H1 (cell line): ENCODE data around the gene ERV3-1. TPM values are rescaled to one million over a fixed set of nuclear protein-coding genes. Genes with fewer than 3 reads are reported as not detected.
"Not testable (repeated sequence)": the region's sequence is repeated elsewhere in the genome, so short reads cannot be mapped to it uniquely, and the experiment has no call there.

Experiments
- CTCF ChIA-PET: fragments of 300-600 bp; sonication (Branson Sonifier 250); formaldehyde crosslinking; loops from one replicate; lab custom pipeline; 2021; ENCODE audit not compliant: partially characterized antibody; lab: Charles Lee
- POLR2A ChIA-PET: fragments of 300-600 bp; sonication (Branson Sonifier 250); formaldehyde crosslinking; loops from one replicate; lab custom pipeline; 2021; ENCODE audit warnings: inconsistent platforms; ENCODE audit not compliant: partially characterized antibody; lab: Charles Lee
- DNase-seq, 2 experiments: peaks; one replicate each; pipeline versions ENCODE4 v3.0.0 to v3.0.0-alpha.2; 2010 to 2022; ENCODE audit warnings: low spot score in 2 of 2, low read depth in 1 of 2, mixed read lengths in 1 of 2
- FAIRE-seq: peaks from 2 replicates; lab custom pipeline; 2011; peaks lifted over from hg19 to GRCh38; lab: Jason Lieb, UNC
- H2AFZ ChIP-seq: 2 replicates; pipeline ENCODE4 v1.8.1; 2012; ENCODE audit warnings: low read length, inconsistent platforms
- H2AK5ac ChIP-seq: 2 replicates; pipeline ENCODE4 v1.6.1; 2013; ENCODE audit warnings: low read depth, low read length
- H2BK120ac ChIP-seq: replicated peaks from 2 replicates; pipeline ENCODE3; 2013; ENCODE audit warnings: low read depth, low read length, inconsistent platforms
- H2BK12ac ChIP-seq: 2 replicates; pipeline ENCODE4 v1.6.1; 2013; ENCODE audit warnings: low read depth, low read length
- H2BK15ac ChIP-seq: 2 replicates; pipeline ENCODE4 v1.6.1; 2013; ENCODE audit warnings: low read length
- H2BK20ac ChIP-seq: 2 replicates; pipeline ENCODE4 v1.6.1; 2013; ENCODE audit warnings: low read length
- H2BK5ac ChIP-seq: 2 replicates; pipeline ENCODE4 v1.6.1; 2013; ENCODE audit warnings: low read depth, low read length
- H3K14ac ChIP-seq: 2 replicates; pipeline ENCODE4 v1.6.1; 2013; ENCODE audit warnings: inconsistent platforms; ENCODE audit not compliant: insufficient read length
- H3K18ac ChIP-seq: 2 replicates; pipeline ENCODE4 v1.6.1; 2013; ENCODE audit warnings: low read length; ENCODE audit errors: extremely low read depth
- H3K23ac ChIP-seq: 2 replicates; pipeline ENCODE4 v1.6.1; 2013; ENCODE audit warnings: inconsistent platforms; ENCODE audit not compliant: insufficient read length
- H3K23me2 ChIP-seq: 2 replicates; pipeline ENCODE4 v1.6.1; 2013; ENCODE audit warnings: low read depth, low read length
- H3K27ac ChIP-seq: 2 replicates; pipeline ENCODE4 v1.6.1; 2011; ENCODE audit warnings: low read depth, low read length, inconsistent platforms
- H3K27me3 ChIP-seq, 4 experiments: replicated peaks in 1 of 4; 1 replicate in 1 of 4; 2 replicates in 3 of 4; pipeline versions ENCODE4 v1.6.1 to v1.8.1; 2011 to 2013; ENCODE audit warnings: low read length in 3 of 4, mild to moderate bottlenecking in 3 of 4, inconsistent platforms in 2 of 4, mixed read lengths in 2 of 4, moderate library complexity in 1 of 4; ENCODE audit not compliant: control insufficient read depth in 3 of 4, insufficient read depth in 3 of 4; ENCODE audit errors: extremely low read depth in 1 of 4
- H3K36me3 ChIP-seq, 4 experiments: 2 replicates each; pipeline versions ENCODE4 v1.6.1 to v1.8.1; 2011 to 2013; ENCODE audit warnings: mild to moderate bottlenecking in 4 of 4, low read length in 3 of 4, moderate library complexity in 2 of 4, control low read depth in 1 of 4, inconsistent platforms in 1 of 4; ENCODE audit not compliant: insufficient read depth in 4 of 4, control insufficient read depth in 2 of 4
- H3K4ac ChIP-seq: replicated peaks from 2 replicates; pipeline ENCODE3; 2013; ENCODE audit warnings: low read length, low read depth, mixed read lengths, inconsistent platforms; ENCODE audit not compliant: insufficient read length
- H3K4me1 ChIP-seq, 4 experiments: replicated peaks in 1 of 4; 1 replicate in 1 of 4; 2 replicates in 3 of 4; pipeline versions ENCODE4 v1.6.1 to v1.8.1; 2011 to 2013; ENCODE audit warnings: low read length in 3 of 4, inconsistent platforms in 2 of 4, mixed read lengths in 1 of 4; ENCODE audit not compliant: insufficient read depth in 4 of 4, control insufficient read depth in 3 of 4
- H3K4me2 ChIP-seq, 2 experiments: 2 replicates each; pipeline versions ENCODE4 v1.6.1 to v1.8.1; 2011 to 2013; ENCODE audit warnings: low read depth in 2 of 2, low read length in 2 of 2, control low read depth in 1 of 2, inconsistent platforms in 1 of 2, mild to moderate bottlenecking in 1 of 2; ENCODE audit not compliant: insufficient read depth in 1 of 2
- H3K4me3 ChIP-seq, 4 experiments: fragments of 200-600, 300-600 bp in 1 of 4; sonication (generic), shearing (Covaris generic), sonication (Bioruptor Twin) in 1 of 4; 2 replicates each; pipeline versions ENCODE4 v1.5.1 to v1.8.1; 2011 to 2016; ENCODE audit warnings: low read length in 4 of 4, low read depth in 3 of 4, control low read depth in 2 of 4, inconsistent platforms in 2 of 4, mild to moderate bottlenecking in 2 of 4, mixed read lengths in 1 of 4, moderate library complexity in 1 of 4; ENCODE audit not compliant: insufficient read depth in 2 of 4; ENCODE audit errors: extremely low read depth in 1 of 4
- H3K56ac ChIP-seq: replicated peaks from 2 replicates; pipeline ENCODE3; 2013; ENCODE audit warnings: low read depth, mild to moderate bottlenecking, mixed read lengths, low read length, inconsistent platforms; ENCODE audit not compliant: insufficient read length
- H3K79me1 ChIP-seq: 2 replicates; pipeline ENCODE4 v1.6.1; 2013; ENCODE audit warnings: low read depth, low read length, control low read depth
- H3K79me2 ChIP-seq, 2 experiments: 2 replicates each; pipeline versions ENCODE4 v1.6.1 to v1.8.1; 2012 to 2013; ENCODE audit warnings: low read length in 2 of 2, mild to moderate bottlenecking in 2 of 2, inconsistent platforms in 1 of 2; ENCODE audit not compliant: insufficient read depth in 2 of 2, control insufficient read depth in 1 of 2
- H3K9ac ChIP-seq, 4 experiments: replicated peaks in 1 of 4; 1 replicate in 1 of 4; 2 replicates in 3 of 4; pipeline versions ENCODE4 v1.6.1 to v1.8.1; 2011 to 2013; ENCODE audit warnings: low read depth in 3 of 4, low read length in 3 of 4, control low read depth in 2 of 4, mild to moderate bottlenecking in 2 of 4, moderate library complexity in 2 of 4, inconsistent platforms in 1 of 4; ENCODE audit errors: extremely low read depth in 1 of 4
- H3K9me3 ChIP-seq, 2 experiments: 2 replicates each; pipeline versions ENCODE4 v1.6.1 to v1.8.1; 2012 to 2013; ENCODE audit warnings: mild to moderate bottlenecking in 2 of 2, moderate library complexity in 2 of 2, control low read depth in 1 of 2, inconsistent platforms in 1 of 2, low read depth in 1 of 2, low read length in 1 of 2, mixed read lengths in 1 of 2; ENCODE audit not compliant: insufficient read depth in 2 of 2
- H4K20me1 ChIP-seq, 2 experiments: replicated peaks in 1 of 2; 2 replicates each; pipeline versions ENCODE3 to v1.8.1; 2011 to 2013; ENCODE audit warnings: inconsistent platforms in 2 of 2, low read length in 2 of 2, mild to moderate bottlenecking in 1 of 2; ENCODE audit not compliant: insufficient read depth in 2 of 2, control insufficient read depth in 1 of 2
- H4K5ac ChIP-seq: 2 replicates; pipeline ENCODE4 v1.6.1; 2013; ENCODE audit warnings: low read length, low read depth, mixed read lengths, inconsistent platforms; ENCODE audit not compliant: insufficient read length
- H4K8ac ChIP-seq: 2 replicates; pipeline ENCODE4 v1.8.0; 2013; ENCODE audit warnings: mild to moderate bottlenecking, moderate library complexity, low read length, inconsistent platforms; ENCODE audit not compliant: insufficient read depth; ENCODE audit errors: extremely low read depth
- H4K91ac ChIP-seq: replicated peaks from 2 replicates; pipeline ENCODE3; 2013; ENCODE audit warnings: low read length, mixed read lengths, inconsistent platforms; ENCODE audit not compliant: insufficient read length
- WGBS, 2 experiments: shearing (Covaris generic) in 1 of 2; methylation state at CpG; one replicate each; pipeline versions ENCODE4 v1.1.6 to v1.1.7; 2013 to 2015; ENCODE audit warnings: low lambda C conversion rate in 2 of 2, mixed read lengths in 2 of 2, inconsistent platforms in 1 of 2, low coverage in 1 of 2, missing lambda C conversion rate in 1 of 2; ENCODE audit not compliant: insufficient replicate concordance in 2 of 2, insufficient coverage in 1 of 2, insufficient read length in 1 of 2; ENCODE audit errors: extremely low coverage in 1 of 2, missing lambda C conversion rate in 1 of 2; 5-methylcytosine and 5-hydroxymethylcytosine counted together
- polyA plus RNA-seq, 7 experiments: library from polyadenylated mRNA; depleted of rRNA in 3 of 7; stranded (reverse) in 5 of 7; unstranded in 2 of 7; fragments of >200 nt in 5 of 7; fragments of 200-250 nt in 2 of 7; gene quantifications; 1 replicate in 5 of 7; 2 replicates in 1 of 7; 4 replicates in 1 of 7; pipeline versions ENCODE4 v1.2.1 to v1.2.3, GENCODE V29; 2011 to 2013; ENCODE audit warnings: missing spikeins in 2 of 7, mixed read lengths in 2 of 7
- total RNA-seq: library from RNA; stranded (reverse); fragmentation: NEBNext Ultra II Directional; extraction: Animal tissue kit (Norgen Biotek cat#: 25700); gene quantifications from 2 replicates; pipeline ENCODE4 v1.2.1, GENCODE V29; 2021

ERV3-1 gene
- total and polyA plus RNA-seq, 2 of the 8 experiments (the other 6 are each of a cell fraction or from before 2014, with no cell fraction given): 9.5 to 9.7 TPM

DNA sequence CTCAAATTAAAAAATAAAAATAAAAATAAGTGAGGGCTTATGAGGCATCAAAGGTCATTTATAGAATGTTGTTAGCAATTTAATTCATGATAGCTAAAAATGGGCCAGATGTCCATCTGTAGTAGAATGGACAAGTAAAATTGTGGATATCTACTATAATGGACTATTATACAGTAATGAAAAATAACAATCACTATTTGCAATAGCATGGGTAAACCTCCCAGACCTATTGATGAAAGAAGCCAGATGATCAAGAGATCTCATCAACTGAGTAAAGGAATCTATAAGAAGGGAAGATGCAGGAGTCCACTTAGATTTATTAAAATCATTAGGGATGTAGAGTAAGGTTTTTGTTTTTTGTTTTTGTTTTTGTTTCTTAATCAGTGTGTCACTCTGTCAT is 29.0 kb upstream of the ERV3-1 start:
- H3K18ac ChIP-seq, H2BK20ac ChIP-seq, H3K27me3 ChIP-seq, H3K4ac ChIP-seq, H3K4me2 ChIP-seq, H3K79me1 ChIP-seq, H2BK15ac ChIP-seq, H2BK120ac ChIP-seq, H2AFZ ChIP-seq, H3K23ac ChIP-seq, POLR2A ChIA-PET, H3K14ac ChIP-seq, H3K9me3 ChIP-seq, H3K4me3 ChIP-seq, H2BK5ac ChIP-seq, H4K91ac ChIP-seq, H2BK12ac ChIP-seq, H3K9ac ChIP-seq, H3K4me1 ChIP-seq, FAIRE-seq, H2AK5ac ChIP-seq, H3K27ac ChIP-seq, H3K56ac ChIP-seq, DNase-seq, H4K8ac ChIP-seq, H4K20me1 ChIP-seq, CTCF ChIA-PET, H4K5ac ChIP-seq, H3K36me3 ChIP-seq, H3K23me2 ChIP-seq: not testable (repeated sequence)
- H3K79me2 ChIP-seq: peaks cover 0 to 12% of the 10 kb centered on the region in 2 experiments; a peak in 2 of 4 replicates

- H4K91ac ChIP-seq, H3K9me3 ChIP-seq, H3K27me3 ChIP-seq, DNase-seq, H3K79me1 ChIP-seq, H4K8ac ChIP-seq, H2BK5ac ChIP-seq, H2BK20ac ChIP-seq, H2BK15ac ChIP-seq, H3K18ac ChIP-seq, H3K23me2 ChIP-seq, H3K27ac ChIP-seq, H3K23ac ChIP-seq, H3K4me1 ChIP-seq, H4K5ac ChIP-seq, H3K36me3 ChIP-seq, H2BK12ac ChIP-seq, H4K20me1 ChIP-seq, H3K4me3 ChIP-seq, H2BK120ac ChIP-seq, H3K9ac ChIP-seq, H3K4ac ChIP-seq, FAIRE-seq, H3K56ac ChIP-seq, H2AK5ac ChIP-seq, H3K14ac ChIP-seq, POLR2A ChIA-PET, H3K79me2 ChIP-seq, H2AFZ ChIP-seq, CTCF ChIA-PET, H3K4me2 ChIP-seq: not testable (repeated sequence)
- WGBS, 2 experiments: 82% methylated on average over 10 of the region's 10 CpGs; no CpG with 5 or more reads in 1 of the 2 experiments
Measured at GRCh38 chr7:65034120-65034782, 27.8 kb upstream of the ERV3-1 start.
